NCI-H1436 treated with DMSO at 0.1 percent for 48 hours (cell line): Measurements from ENCODE around the gene B9D2.

ENCODE experiments used
- DNase-seq: peaks from one replicate; lab custom pipeline; 2025; lab: John Stamatoyannopoulos, UW

B9D2 gene

DNA sequence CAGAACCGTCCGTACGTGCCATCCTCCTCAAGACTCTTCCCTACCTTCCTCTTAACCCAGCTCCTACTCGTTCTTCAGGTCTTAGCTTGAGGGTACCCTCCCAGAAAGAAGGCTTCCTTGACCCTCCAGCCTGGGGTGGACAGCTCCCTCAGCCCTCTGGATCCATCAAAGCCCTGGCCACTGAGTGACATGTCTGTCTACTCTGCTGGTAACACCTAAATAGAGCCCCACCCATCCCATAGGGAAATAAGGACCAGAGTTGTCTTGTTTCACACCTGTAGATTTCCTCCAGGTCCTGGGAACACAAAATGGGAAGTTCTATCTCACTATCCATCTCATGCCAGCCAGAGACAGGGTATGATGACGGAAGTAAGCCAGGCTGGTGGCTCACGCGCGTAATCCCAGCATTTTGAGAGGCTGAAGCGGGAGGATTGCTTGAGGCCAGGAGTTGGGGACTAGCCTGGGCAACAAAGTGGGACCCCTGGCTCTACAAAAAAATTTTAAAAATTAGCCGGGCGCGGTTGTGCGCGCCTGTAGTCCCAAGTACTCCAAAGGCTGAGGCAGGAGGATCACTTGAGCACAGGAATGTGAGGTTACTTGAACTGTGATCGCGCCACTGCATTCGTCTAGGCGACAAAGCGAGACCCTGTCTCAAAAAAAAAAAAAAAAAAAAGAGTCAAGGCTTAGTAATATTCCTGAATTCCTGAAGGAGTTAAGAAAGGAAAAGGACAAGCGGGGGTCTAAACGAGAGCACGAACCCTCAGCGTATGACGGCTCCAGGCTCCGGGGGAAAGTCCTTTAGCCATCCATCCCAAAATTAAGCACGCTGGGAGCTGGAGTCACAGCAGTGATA is 54.5 kb downstream of the B9D2 start:
- no peak for DNase-seq

DNA sequence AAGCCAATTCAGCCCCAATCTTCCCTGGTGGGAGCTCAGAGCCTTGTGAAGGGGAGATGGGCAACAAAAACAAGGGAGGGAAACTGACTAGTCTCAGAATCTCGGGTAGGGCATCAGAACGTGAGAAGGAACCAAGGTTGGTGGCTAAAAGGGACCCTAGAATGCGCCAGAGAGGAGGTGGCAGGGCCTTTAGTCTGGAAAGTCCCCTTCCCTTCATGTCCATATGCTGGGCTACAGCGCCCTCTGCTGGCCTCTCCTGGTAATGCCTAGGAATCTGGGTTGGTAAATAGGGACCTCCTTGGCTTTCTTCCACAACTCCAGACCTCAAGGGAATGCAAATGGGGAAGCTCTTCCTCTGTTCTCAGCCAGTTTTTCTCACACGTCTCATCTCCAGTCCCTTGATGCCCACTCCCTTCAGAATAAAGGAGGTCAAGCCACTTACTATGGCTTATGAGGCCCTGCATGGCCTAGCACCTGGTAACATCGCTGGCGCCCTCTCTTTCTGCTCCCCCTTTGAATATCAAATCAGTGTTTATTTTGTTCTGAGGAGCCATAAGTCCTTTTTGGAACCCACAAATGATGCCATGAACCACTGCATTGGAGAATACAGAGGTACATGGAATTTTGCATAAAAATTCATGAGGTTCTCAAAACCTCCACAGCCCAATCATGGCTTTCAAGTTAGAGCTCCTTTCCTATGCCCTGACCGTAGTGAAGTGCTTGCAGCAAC is 55.3 kb downstream of the B9D2 start:
- peak; percentile 5 for DNase-seq

DNA sequence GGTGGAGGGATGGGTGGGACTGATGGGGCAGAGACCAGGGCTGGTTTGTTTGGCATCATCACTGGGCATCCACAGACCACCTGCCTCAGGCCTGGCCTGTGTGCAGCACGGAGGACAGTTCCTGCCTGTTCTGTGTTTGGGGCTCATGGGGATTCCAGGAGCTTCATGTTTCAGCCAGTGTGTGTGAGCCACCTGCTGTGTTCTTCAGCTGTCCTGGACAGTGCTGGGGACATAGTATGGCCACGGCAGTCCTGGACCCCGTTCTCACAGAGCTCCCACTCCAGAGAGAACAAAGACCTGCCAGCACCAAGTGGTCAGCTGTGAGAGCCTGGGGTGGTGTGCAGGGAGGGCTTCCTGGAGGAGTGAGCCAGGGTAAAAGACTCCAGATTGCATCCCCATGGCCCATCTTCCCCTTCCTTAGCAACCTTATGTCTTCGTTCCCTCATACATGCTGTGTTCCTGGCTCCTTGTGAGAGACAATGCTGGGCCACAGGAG is 55.9 kb downstream of the B9D2 start:
- no peak for DNase-seq

DNA sequence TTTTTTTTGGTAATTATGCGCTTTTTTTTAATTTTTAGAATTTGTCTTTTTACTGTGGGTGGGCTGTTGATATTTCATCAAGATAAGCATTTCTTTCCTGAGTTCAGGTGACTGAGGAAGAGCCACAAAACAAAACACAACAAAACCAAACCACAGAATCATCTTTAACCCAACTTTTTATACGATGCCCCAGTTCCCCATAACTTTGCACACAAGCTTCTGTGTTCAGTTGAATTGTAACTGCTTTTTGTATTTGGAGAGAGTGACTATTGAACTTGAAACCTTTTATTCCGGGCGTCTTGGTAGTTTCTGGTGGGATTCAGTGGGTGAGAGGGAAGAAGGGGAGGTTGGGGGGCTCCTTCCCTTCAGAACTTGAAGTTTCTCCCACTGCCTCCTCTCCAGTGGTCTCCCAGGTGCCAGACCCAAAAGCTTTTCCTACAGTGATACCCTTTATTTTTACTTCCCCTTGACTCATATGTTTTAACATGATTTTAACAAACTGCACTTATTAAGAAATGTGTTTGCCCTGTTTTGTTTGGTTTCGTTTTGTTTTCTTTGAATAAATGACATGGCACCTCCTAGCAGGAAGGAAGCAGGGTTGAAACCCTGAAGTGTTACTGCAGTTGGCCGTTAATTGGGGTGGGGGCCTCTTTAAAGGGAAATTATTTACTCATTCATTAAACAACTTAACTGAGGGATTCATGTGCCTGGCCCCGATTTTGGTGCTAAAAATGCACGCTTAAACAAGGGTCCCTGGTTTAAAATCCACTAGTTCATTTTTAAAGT is 56.7 kb downstream of the B9D2 start:
- no peak for DNase-seq

DNA sequence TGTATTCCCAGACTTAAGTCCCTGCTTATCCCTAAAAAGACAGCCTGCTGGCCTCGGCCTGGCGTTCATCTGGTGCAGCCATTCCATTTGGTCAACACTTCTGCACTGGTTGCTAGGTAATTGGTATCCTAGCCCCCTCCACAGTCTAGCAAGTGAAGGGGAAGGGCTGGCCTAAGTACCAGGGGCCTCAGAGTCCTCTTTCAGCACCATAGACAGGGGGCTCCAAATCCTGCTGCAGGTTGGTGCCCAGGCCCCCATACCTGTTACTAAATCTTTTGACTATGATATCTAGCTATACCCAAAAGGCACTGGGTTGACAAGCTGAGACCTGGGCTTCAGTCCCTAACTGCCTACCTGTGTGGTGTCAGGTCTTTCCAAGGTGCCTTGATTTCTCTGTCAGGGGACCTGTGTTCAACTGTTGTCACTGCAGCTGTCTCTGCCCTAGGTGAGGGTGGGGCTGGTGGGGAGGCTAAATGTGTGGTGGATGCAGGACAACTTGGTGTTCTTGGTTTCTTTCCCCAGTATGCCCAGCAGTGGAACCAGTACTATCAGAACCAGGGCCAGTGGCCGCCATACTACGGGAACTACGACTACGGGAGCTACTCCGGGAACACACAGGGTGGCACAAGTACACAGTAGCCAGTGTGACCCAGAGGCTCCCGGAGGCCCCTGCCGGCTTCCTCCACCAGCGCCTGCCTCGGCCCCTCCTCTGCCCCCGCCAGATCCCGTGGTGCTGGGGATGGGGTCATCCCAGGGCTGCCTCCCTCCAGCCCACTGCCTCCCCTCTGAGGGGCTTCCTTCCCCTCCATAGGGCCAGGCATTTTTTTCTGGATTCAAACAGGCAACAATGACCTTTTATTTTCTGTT is 57.8 kb downstream of the B9D2 start:
- DNase-seq: no peak

DNA sequence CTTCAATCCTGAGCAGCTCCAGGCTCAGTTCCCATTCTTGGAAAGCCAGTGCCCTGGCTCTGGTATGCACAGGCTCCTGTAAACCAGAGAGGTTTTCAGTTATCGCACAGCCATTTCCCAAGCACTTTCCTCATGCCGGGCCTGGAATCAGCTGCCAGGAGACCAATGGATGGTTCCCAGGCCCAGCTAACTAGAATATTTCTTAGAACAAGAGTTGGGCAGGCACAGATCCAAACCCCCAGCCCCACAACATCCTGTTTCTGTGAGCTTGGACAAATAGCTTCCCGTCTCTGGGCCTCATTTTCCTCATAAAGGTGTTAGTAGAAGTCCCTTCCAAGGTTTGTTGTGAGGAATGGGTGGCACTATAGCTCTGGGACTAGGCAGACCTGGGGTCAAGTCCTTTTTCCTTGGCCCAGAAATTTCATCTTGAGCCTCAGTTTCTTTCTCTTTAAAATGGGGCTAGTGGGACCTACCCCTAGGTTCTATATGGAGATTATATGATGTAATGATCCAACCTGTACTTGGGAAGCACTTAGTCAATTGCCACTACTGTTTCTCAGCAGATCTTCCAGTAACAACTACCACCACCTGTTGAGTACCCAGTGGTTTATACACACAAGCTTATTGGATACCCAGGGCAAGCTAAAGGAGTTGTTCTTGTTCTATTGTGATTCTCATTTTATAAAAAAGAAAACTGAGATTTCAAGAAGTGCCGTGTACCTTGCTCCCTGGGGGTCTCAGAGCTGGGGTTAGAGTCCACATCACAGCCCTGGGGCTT is 59.1 kb downstream of the B9D2 start:
- no peak for DNase-seq
